Psoas muscle (tissue), 8 donors: Measurements from ENCODE around the gene ITK. TPM values are rescaled to one million over a fixed set of nuclear protein-coding genes. Genes with fewer than 3 reads are reported as not detected.

Experiments used
- ATAC-seq, 4 donors: fragments of 200-7000 bp; cut with Tn5 transposase; one replicate each; pipeline ENCODE4 v1.9.1; 2020; ENCODE audit warnings: moderate library complexity in 3 of 4, mild to moderate bottlenecking in 2 of 4
- DNase-seq, 2 donors: peaks; one replicate each; pipeline ENCODE4 v3.0.0-alpha.2; 2020
- H3K27ac ChIP-seq: fragments of 200-600 bp; one replicate; pipeline ENCODE4 v1.8.0; 2022
- H3K27me3 ChIP-seq, 3 donors: fragments of 200-600 bp in 1 of 3; one replicate each; pipeline versions ENCODE4 v1.6.1 to v1.8.0; 2013 to 2022; ENCODE audit warnings: low read length in 2 of 3, mild to moderate bottlenecking in 2 of 3, moderate library complexity in 1 of 3; ENCODE audit not compliant: insufficient read depth in 3 of 3
- H3K36me3 ChIP-seq, 2 donors: fragments of 200-600 bp in 1 of 2; one replicate each; pipeline versions ENCODE4 v1.6.1 to v1.8.0; 2013 to 2022; ENCODE audit warnings: low read depth in 1 of 2, mild to moderate bottlenecking in 1 of 2, moderate library complexity in 1 of 2; ENCODE audit not compliant: insufficient read depth in 1 of 2
- H3K4me1 ChIP-seq: fragments of 200-600 bp; one replicate; pipeline ENCODE4 v1.8.0; 2022
- H3K4me3 ChIP-seq: fragments of 200-600 bp; one replicate; pipeline ENCODE4 v1.8.0; 2022; ENCODE audit warnings: mild to moderate bottlenecking
- H3K9me3 ChIP-seq: fragments of 200-600 bp; one replicate; pipeline ENCODE4 v1.8.0; 2022
- CTCF ChIP-seq: fragments of 200-600 bp; IDR thresholded peaks from one replicate; pipeline ENCODE4 v1.8.0; 2022; ENCODE audit warnings: antibody characterized with exemption
- WGBS, 3 donors: extraction: QIAGEN DNeasy Blood & Tissue Kit; methylation state at CpG; one replicate each; pipeline versions ENCODE4 v1.1.6 to v1.1.7; 2013; 5-methylcytosine and 5-hydroxymethylcytosine counted together
- intact Hi-C, 2 donors: fragments of 100-400 bp; cut with DNase I; formaldehyde crosslinking; loops; one replicate each; pipeline versions ENCODE4 v1.11.0 to v1.14.2; 2022
- polyA plus RNA-seq, 3 donors: library from polyadenylated mRNA; stranded (reverse); fragments of 200-250 nt; gene quantifications; one replicate each; pipeline ENCODE4 v1.2.3, GENCODE V29; 2013
- total RNA-seq, 4 donors: library from RNA; stranded (reverse); fragmentation: NEBNext Ultra II Directional in 2 of 4; extraction: Animal tissue kit (Norgen Biotek cat#: 25700) in 2 of 4; gene quantifications; one replicate each; pipeline versions ENCODE4 v1.2.1 to v1.2.4, GENCODE V29; 2021 to 2023
- donor health status: healthy with polysubstance abuse.
- donor health status: DM: no; HTN: no; CAD: no; lungs with moderate emphysema.
- donor health status: Bipolar disorder and iron deficiency.
- donor health status: healthy.
- donor health status: DM: yes; HTN: yes; CAD: no.
- donor health status: DM: no; HTN: no; CAD: no.
- donor health status: DM: no; HTN: no; CAD: no.
- donor health status: DM: yes; HTN: yes; CAD: no.

The ITK gene
- total and polyA plus RNA-seq, 7 donors, result 0.04 to 1.0 (median 0.28) TPM

DNA sequence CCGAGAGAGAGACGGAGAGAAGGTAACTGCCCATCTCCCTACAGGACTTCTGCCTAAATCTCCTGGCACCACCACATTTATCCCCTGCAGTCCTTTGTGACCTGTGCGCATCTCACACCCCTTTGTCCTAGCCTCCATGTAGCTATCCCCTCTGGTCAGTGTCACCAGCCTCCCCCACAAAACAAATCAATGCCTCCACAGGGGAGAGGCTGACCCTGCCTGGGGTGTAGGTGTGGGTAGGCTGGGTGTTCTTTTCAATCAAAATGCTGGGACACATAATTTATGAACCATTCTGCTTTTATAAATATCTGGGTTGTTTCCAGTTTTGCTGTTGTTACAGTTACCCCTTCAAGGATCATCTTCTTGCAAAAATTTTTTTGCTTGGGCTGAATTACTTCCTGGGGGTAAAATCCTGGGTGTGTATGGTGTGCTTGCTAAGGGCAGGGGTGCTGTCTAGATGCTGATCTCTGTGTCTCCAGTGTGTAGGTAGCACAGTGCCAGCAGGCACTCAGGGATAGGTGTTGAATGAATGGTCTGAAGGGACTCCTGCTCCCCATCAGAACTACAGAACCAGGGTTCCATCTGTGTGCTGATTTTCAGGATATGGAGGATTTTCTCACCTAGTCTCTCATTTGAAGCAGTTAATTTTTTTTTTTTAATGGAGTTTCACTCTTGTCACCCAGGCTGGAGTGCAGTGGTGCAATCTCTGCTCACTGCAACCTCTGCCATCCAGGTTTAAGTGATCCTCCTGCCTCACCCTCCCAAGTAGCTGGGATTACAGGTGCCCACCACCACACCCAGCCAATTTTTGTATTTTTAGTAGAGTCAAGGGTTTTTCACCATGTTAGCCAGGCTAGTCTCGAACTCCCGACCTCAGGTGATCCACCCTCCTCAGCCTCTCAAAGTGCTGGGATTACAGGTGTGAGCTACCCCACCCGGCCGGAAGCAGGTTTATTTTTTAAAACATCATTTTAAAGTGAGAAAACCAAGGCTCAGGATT, 14.1 kb upstream of the ITK start, which contains the start of gene GARIN3:
TSS of gene GARIN3 (minus strand) at position 51 of the 1,000 bp plus-strand sequence. CDS start 96 bp downstream, outside the sequence.
- no peaks in the 10 kb centered on the region for H3K4me1 ChIP-seq
- H3K27me3 ChIP-seq, result peaks cover 0 to 2% (median 0%) of the 10 kb centered on the region in 3 donors
- no peaks in the 10 kb centered on the region for H3K9me3 ChIP-seq
- no peak within 1 kb of the TSS for H3K27ac ChIP-seq
- WGBS, 3 donors, result 84 to 88% (median 86%) methylated on average over 7 of the region's 7 CpGs
- no peaks in the 10 kb centered on the region for H3K36me3 ChIP-seq
- ATAC-seq (no peak), DNase-seq (no peak)
- no peak for TF ChIP-seq CTCF
- no peak within 1 kb of the TSS for H3K4me3 ChIP-seq
- intact Hi-C loops, result no loop called here

DNA sequence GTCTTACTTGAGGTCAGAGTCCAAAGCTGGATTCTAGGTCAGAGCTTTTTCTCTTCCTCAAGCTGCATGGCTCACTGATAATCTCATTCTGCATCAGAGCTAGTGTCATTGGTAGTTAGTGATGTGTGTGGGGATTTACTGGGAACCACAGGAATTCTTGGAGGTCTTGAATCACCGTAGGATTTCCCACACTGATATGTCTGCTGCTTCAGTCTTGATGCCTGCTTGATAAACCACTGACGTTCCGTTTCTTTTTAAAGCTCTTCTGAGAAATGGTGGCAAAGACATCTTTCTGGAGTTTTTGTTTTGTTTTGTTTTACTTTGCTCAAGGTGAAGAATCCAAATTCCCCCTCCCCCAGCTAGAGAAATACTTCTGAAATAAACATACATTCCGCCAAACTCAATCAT, 13.4 kb upstream of the ITK start:
- intact Hi-C loops, result no loop called here
- ATAC-seq, result no peak
- Histone ChIP-seq H3K27me3 (peaks cover 0 to 2% (median 0%) of the 10 kb centered on the region in 3 donors), H3K27ac (no peak overlapping the region), H3K4me1 (no peaks in the 10 kb centered on the region), H3K4me3 (no peak overlapping the region), H3K9me3 (no peaks in the 10 kb centered on the region), H3K36me3 (no peaks in the 10 kb centered on the region)
- TF ChIP-seq CTCF, result no peak
- DNase-seq, result no peak
- 65 to 70% (median 68%) methylated on average over 4 of the region's 4 CpGs for WGBS, 3 donors

DNA sequence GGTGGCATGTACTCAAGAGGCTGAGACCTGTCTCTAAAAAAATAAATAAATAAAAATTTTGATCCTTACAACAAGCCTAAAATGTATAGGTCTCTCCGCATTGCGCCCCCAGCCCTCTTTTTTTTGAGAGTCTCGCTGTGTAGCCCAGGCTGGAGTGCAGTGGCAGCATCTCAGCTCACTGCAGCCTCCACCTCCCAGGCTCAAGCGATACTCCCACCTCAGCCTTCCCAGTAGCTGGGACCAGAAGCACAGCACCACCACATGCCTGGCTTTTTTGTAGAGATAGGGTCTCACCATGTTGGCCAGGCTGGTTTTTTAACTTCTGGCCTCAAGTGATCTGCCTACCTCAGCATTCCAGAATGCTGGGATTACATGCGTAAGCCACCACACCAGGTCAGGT, 12.4 kb upstream of the ITK start:
- intact Hi-C loops, result no loop called here
- no peak for DNase-seq
- Histone ChIP-seq H3K4me1 (no peaks in the 10 kb centered on the region), H3K9me3 (no peaks in the 10 kb centered on the region), H3K27me3 (peaks cover 0 to 2% (median 0%) of the 10 kb centered on the region in 3 donors), H3K36me3 (no peaks in the 10 kb centered on the region), H3K27ac (no peak overlapping the region), H3K4me3 (no peak overlapping the region)
- no peak for ATAC-seq
- 87 to 93% (median 90%) methylated on average over 5 of the region's 5 CpGs for WGBS, 3 donors
- no peak for TF ChIP-seq CTCF

DNA sequence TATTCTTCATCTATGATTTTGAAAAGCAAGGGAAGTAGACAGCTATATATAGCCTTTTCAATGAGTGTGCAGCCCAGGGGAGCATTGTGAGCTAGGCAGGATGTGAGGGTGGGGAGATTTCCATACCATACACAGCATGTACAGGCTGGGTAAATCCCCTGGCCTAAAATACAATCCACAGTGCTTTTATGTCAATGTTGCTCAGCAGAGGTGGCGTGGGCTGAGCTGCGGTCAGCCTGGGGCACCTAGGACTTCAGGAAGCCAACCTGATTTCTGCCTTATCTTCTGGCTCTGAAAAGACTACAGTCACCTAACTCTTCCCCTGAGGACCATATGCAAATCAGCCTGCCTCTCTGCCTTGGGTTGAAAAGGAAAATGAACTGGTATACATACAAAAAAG, 8.2 kb upstream of the ITK start:
- no peak for TF ChIP-seq CTCF
- 57 to 77% (median 62%) methylated on average over 2 of the region's 2 CpGs for WGBS, 3 donors
- intact Hi-C loops, result no loop called here
- Histone ChIP-seq H3K36me3 (no peaks in the 10 kb centered on the region), H3K9me3 (no peaks in the 10 kb centered on the region), H3K4me1 (no peaks in the 10 kb centered on the region), H3K27me3 (no peaks in the 10 kb centered on the region), H3K4me3 (no peak overlapping the region), H3K27ac (no peak overlapping the region)
- DNase-seq (no peak), ATAC-seq (no peak)
